Kidney (tissue), 14 donors: ENCODE measurements around the gene STXBP5. TPM values are rescaled to one million over a fixed set of nuclear protein-coding genes. Genes with fewer than 3 reads are reported as not detected.

Experiments
- DNase-seq, 5 donors: peaks; one replicate each; pipeline ENCODE4 v3.0.0-alpha.2; 2013 to 2020
- FAIRE-seq: peaks from 2 replicates; lab custom pipeline; 2012; peaks lifted over from hg19 to GRCh38; lab: Jason Lieb, UNC
- H3K27ac ChIP-seq, 2 donors: one replicate each; pipeline ENCODE4 v1.7.0; 2013; ENCODE audit warnings: low read depth in 2 of 2, low read length in 2 of 2, inconsistent platforms in 1 of 2
- H3K27me3 ChIP-seq: one replicate; pipeline ENCODE4 v1.7.1; 2013; ENCODE audit warnings: low read length, inconsistent platforms; ENCODE audit not compliant: control insufficient read depth, insufficient read depth
- H3K36me3 ChIP-seq, 3 donors: one replicate each; pipeline versions ENCODE4 v1.7.0 to v1.7.1; 2013; ENCODE audit warnings: low read length in 3 of 3, control low read depth in 1 of 3, inconsistent platforms in 1 of 3; ENCODE audit not compliant: insufficient read depth in 3 of 3, control insufficient read depth in 2 of 3
- H3K4me1 ChIP-seq, 3 donors: one replicate each; pipeline versions ENCODE4 v1.7.0 to v1.7.1; 2013; ENCODE audit warnings: low read length in 3 of 3, inconsistent platforms in 1 of 3, low read depth in 1 of 3; ENCODE audit not compliant: control insufficient read depth in 2 of 3, insufficient read depth in 2 of 3
- H3K4me3 ChIP-seq, 3 donors: one replicate each; pipeline versions ENCODE4 v1.7.0 to v1.8.1; 2013; ENCODE audit warnings: low read length in 3 of 3, control low read depth in 1 of 3, inconsistent platforms in 1 of 3
- H3K9ac ChIP-seq, 3 donors: one replicate each; pipeline versions ENCODE4 v1.7.0 to v1.7.1; 2013; ENCODE audit warnings: low read length in 3 of 3, control low read depth in 1 of 3, inconsistent platforms in 1 of 3
- H3K9me3 ChIP-seq, 3 donors: one replicate each; pipeline versions ENCODE4 v1.7.0 to v1.7.1; 2013; ENCODE audit warnings: low read length in 3 of 3, control low read depth in 1 of 3, inconsistent platforms in 1 of 3; ENCODE audit not compliant: control insufficient read depth in 2 of 3, insufficient read depth in 1 of 3
- CTCF ChIP-seq: IDR thresholded peaks from 3 replicates; pipeline ENCODE4 v1.5.1; 2012; ENCODE audit warnings: mild to moderate bottlenecking, moderate library complexity, borderline replicate concordance; ENCODE audit not compliant: insufficient read depth; ENCODE audit errors: extremely low read depth
- intact Hi-C: fragments of 100-400 bp; cut with DNase I; formaldehyde crosslinking; loops from one replicate; pipeline ENCODE4 v1.11.1; 2022
- polyA plus RNA-seq: library from polyadenylated mRNA; stranded (reverse); fragments of 350-450 nt; fragmentation: Illumina TruSeq; extraction: RNeasy Lipid Tissue Mini Kit (QIAGEN cat#74804); gene quantifications from one replicate; pipeline ENCODE4 v1.2.3, GENCODE V29; 2014; ENCODE audit warnings: low read depth, low replicate concordance; ENCODE audit not compliant: insufficient read depth
- total RNA-seq: library from RNA; stranded (reverse); fragmentation: NEBNext Ultra II Directional; extraction: Animal tissue kit (Norgen Biotek cat#: 25700); gene quantifications from one replicate; pipeline ENCODE4 v1.2.1, GENCODE V29; 2021
- donor health status: control.
- donor health status: control.
- donor health status: control.
- donor health status: control.
- donor health status: control.
- donor health status: DM: yes; HTN: yes; CAD: no.
- donor health status: Normal renal cell carcinoma (clear cell type).

Gene STXBP5
- total and polyA plus RNA-seq, 2 donors from 2014 or later, result 2.0 to 13.6 TPM

GRCh38 chr6:147184379-147184778, 19.8 kb upstream of the STXBP5 start:
- Histone ChIP-seq H3K27ac (no peak overlapping the region), H3K27me3 (no peaks in the 10 kb centered on the region), H3K9me3 (no peaks in the 10 kb centered on the region), H3K4me3 (no peak overlapping the region), H3K9ac (no peak overlapping the region), H3K36me3 (no peaks in the 10 kb centered on the region), H3K4me1 (no peaks in the 10 kb centered on the region)
- DNase-seq, result no peak
- intact Hi-C loops, result no loop called here
- TF ChIP-seq CTCF, result no peak
- no peak for FAIRE-seq

GRCh38 chr6:147185216-147185615, 19.0 kb upstream of the STXBP5 start:
- H3K36me3 ChIP-seq, result no peaks in the 10 kb centered on the region
- FAIRE-seq (no peak), DNase-seq (no peak)
- no peaks in the 10 kb centered on the region for H3K9me3 ChIP-seq
- TF ChIP-seq CTCF, result no peak
- intact Hi-C loops, result no loop called here
- no peak overlapping the region for H3K4me3 ChIP-seq
- H3K9ac ChIP-seq, result no peak overlapping the region
- H3K27me3 ChIP-seq, result no peaks in the 10 kb centered on the region
- H3K4me1 ChIP-seq, result no peaks in the 10 kb centered on the region
- no peak overlapping the region for H3K27ac ChIP-seq

GRCh38 chr6:147190556-147190955, 13.7 kb upstream of the STXBP5 start:
- H3K9ac ChIP-seq, result no peak overlapping the region
- no peak for FAIRE-seq
- no peak overlapping the region for H3K4me3 ChIP-seq
- no peak for TF ChIP-seq CTCF
- H3K9me3 ChIP-seq, result no peaks in the 10 kb centered on the region
- no peak for DNase-seq
- no peaks in the 10 kb centered on the region for H3K4me1 ChIP-seq
- H3K27ac ChIP-seq, result no peak overlapping the region
- intact Hi-C loops, result no loop called here
- H3K27me3 ChIP-seq, result no peaks in the 10 kb centered on the region
- no peaks in the 10 kb centered on the region for H3K36me3 ChIP-seq

- DNase-seq (no peak), FAIRE-seq (no peak)
- Histone ChIP-seq H3K4me1 (no peaks in the 10 kb centered on the region), H3K4me3 (no peak overlapping the region), H3K9me3 (no peaks in the 10 kb centered on the region), H3K27me3 (no peaks in the 10 kb centered on the region), H3K27ac (no peak overlapping the region), H3K36me3 (no peaks in the 10 kb centered on the region), H3K9ac (no peak overlapping the region)
- intact Hi-C loops, result no loop called here
- TF ChIP-seq CTCF, result no peak
Measured at GRCh38 chr6:147192278-147192911, 11.8 kb upstream of the STXBP5 start.
